Liver (tissue), 9 donors: ENCODE data around the gene ARL4D. TPM values are rescaled to one million over a fixed set of nuclear protein-coding genes. Genes with fewer than 3 reads are reported as not detected.

ENCODE experiments used
- DNase-seq: peaks from one replicate; pipeline ENCODE4 v3.0.0-alpha.2; 2017; ENCODE audit warnings: low spot score
- H3K27ac ChIP-seq, 2 donors: one replicate each; pipeline ENCODE4 v1.7.0; 2013; ENCODE audit warnings: inconsistent platforms in 2 of 2, low read length in 2 of 2, control low read depth in 1 of 2, low read depth in 1 of 2, mild to moderate bottlenecking in 1 of 2
- H3K27me3 ChIP-seq, 4 donors: one replicate each; pipeline versions ENCODE4 v1.6.1 to v1.7.0; 2013; ENCODE audit warnings: low read length in 3 of 4, inconsistent platforms in 1 of 4, mild to moderate bottlenecking in 1 of 4, moderate library complexity in 1 of 4; ENCODE audit not compliant: control insufficient read depth in 4 of 4, insufficient read depth in 4 of 4
- H3K36me3 ChIP-seq, 4 donors: one replicate each; pipeline versions ENCODE4 v1.6.1 to v1.7.0; 2013; ENCODE audit warnings: low read length in 3 of 4, mild to moderate bottlenecking in 3 of 4, low read depth in 1 of 4, moderate library complexity in 1 of 4; ENCODE audit not compliant: control insufficient read depth in 4 of 4, insufficient read depth in 3 of 4
- H3K4me1 ChIP-seq, 4 donors: one replicate each; pipeline versions ENCODE4 v1.6.1 to v1.7.0; 2013; ENCODE audit warnings: low read length in 3 of 4, mild to moderate bottlenecking in 3 of 4, moderate library complexity in 1 of 4; ENCODE audit not compliant: control insufficient read depth in 4 of 4, insufficient read depth in 4 of 4
- H3K4me3 ChIP-seq, 3 donors: one replicate each; pipeline versions ENCODE4 v1.6.1 to v1.7.0; 2013; ENCODE audit warnings: low read length in 3 of 3, control low read depth in 1 of 3, low read depth in 1 of 3, mild to moderate bottlenecking in 1 of 3
- H3K9ac ChIP-seq, 2 donors: one replicate each; pipeline ENCODE4 v1.7.0; 2013; ENCODE audit warnings: low read length in 2 of 2, mild to moderate bottlenecking in 2 of 2, moderate library complexity in 2 of 2, control low read depth in 1 of 2, low read depth in 1 of 2
- H3K9me3 ChIP-seq, 4 donors: one replicate each; pipeline versions ENCODE4 v1.6.1 to v1.7.0; 2013; ENCODE audit warnings: low read length in 3 of 4; ENCODE audit not compliant: control insufficient read depth in 4 of 4
- ATF3 ChIP-seq: IDR thresholded peaks from 2 replicates; pipeline ENCODE4 v1.6.1; 2016; ENCODE audit warnings: antibody characterized with exemption
- EGR1 ChIP-seq, 2 donors: IDR thresholded peaks; 2 replicates each; pipeline ENCODE4 v1.6.1; 2016 to 2018; ENCODE audit warnings: antibody characterized with exemption in 2 of 2, low read depth in 2 of 2
- FOXA1 ChIP-seq: IDR thresholded peaks from 2 replicates; pipeline ENCODE4 v1.6.1; 2016; ENCODE audit warnings: antibody characterized with exemption
- FOXA2 ChIP-seq: IDR thresholded peaks from 2 replicates; pipeline ENCODE4 v1.6.1; 2016; ENCODE audit warnings: antibody characterized with exemption
- GABPA ChIP-seq, 2 donors: IDR thresholded peaks in 1 of 2; conservative IDR thresholded peaks in 1 of 2; 2 replicates each; pipeline ENCODE4 v1.6.1; 2016; ENCODE audit warnings: antibody characterized with exemption in 2 of 2, mild to moderate bottlenecking in 1 of 2, moderate library complexity in 1 of 2
- JUND ChIP-seq, 2 donors: IDR thresholded peaks; 2 replicates each; pipeline ENCODE4 v1.6.1; 2016; ENCODE audit warnings: antibody characterized with exemption in 2 of 2
- MAX ChIP-seq: IDR thresholded peaks from 2 replicates; pipeline ENCODE4 v1.6.1; 2016; ENCODE audit warnings: antibody characterized with exemption
- NR2F2 ChIP-seq: IDR thresholded peaks from 2 replicates; pipeline ENCODE4 v1.6.1; 2016; ENCODE audit warnings: antibody characterized with exemption
- RAD21 ChIP-seq, 2 donors: IDR thresholded peaks; 2 replicates each; pipeline ENCODE4 v1.6.1; 2016; ENCODE audit warnings: antibody characterized with exemption in 2 of 2, mild to moderate bottlenecking in 2 of 2
- REST ChIP-seq: IDR thresholded peaks from 2 replicates; pipeline ENCODE4 v1.6.1; 2016; ENCODE audit warnings: antibody characterized with exemption, mild to moderate bottlenecking
- RXRA ChIP-seq, 2 donors: IDR thresholded peaks; 2 replicates each; pipeline ENCODE4 v1.6.1; 2017 to 2018; ENCODE audit warnings: antibody characterized with exemption in 2 of 2, mild to moderate bottlenecking in 1 of 2
- SP1 ChIP-seq: IDR thresholded peaks from 2 replicates; pipeline ENCODE4 v1.6.1; 2018; ENCODE audit warnings: antibody characterized with exemption, mild to moderate bottlenecking
- YY1 ChIP-seq: IDR thresholded peaks from 2 replicates; pipeline ENCODE4 v1.6.1; 2016; ENCODE audit warnings: antibody characterized with exemption, mild to moderate bottlenecking
- WGBS: extraction: QIAGEN DNeasy Blood & Tissue Kit; methylation state at CpG from one replicate; pipeline ENCODE4 v1.1.7; 2013; 5-methylcytosine and 5-hydroxymethylcytosine counted together
- polyA plus RNA-seq, 2 donors: library from polyadenylated mRNA; stranded (reverse) in 1 of 2; unstranded in 1 of 2; fragments of 200-250 nt in 1 of 2; fragments of >200 nt in 1 of 2; fragmentation: Nextera tagmentation in 1 of 2; extraction: Ambion mirVana in 1 of 2; gene quantifications; one replicate each; pipeline versions ENCODE4 v1.2.1 to v1.2.3, GENCODE V29; 2013 to 2015
- total RNA-seq, 2 donors: library from RNA; depleted of rRNA; stranded (reverse); fragments of >200 nt; gene quantifications; one replicate each; pipeline ENCODE4 v1.2.3, GENCODE V29; 2014
- TF ChIP-seq, protein P1 (sequence below): fragments of 150-350 bp; IDR thresholded peaks from 2 replicates; pipeline ENCODE4 v1.5.1; 2017; ENCODE audit warnings: improper control_type of control experiment, low read depth, low read length; ENCODE audit not compliant: missing input control
- TF ChIP-seq, protein P2 (sequence below): IDR thresholded peaks from 2 replicates; pipeline ENCODE4 v1.6.1; 2016; ENCODE audit warnings: antibody characterized with exemption
- donor health status: healthy.
- donor health status: healthy.
- donor health status: healthy.
- donor health status: healthy.
- donor health status: healthy.

Gene ARL4D
- total and polyA plus RNA-seq, 4 donors: 13.6 to 39.2 (median 17.6) TPM

GRCh38 chr17:43438626-43439025 is 39.8 kb downstream of the ARL4D start:
- Histone ChIP-seq H3K27me3 (no peaks in the 10 kb centered on the region), H3K4me3 (no peak overlapping the region), H3K36me3 (no peaks in the 10 kb centered on the region), H3K27ac (no peak overlapping the region), H3K4me1 (peaks cover 0 to 2% (median 0%) of the 10 kb centered on the region in 4 donors), H3K9ac (no peak overlapping the region), H3K9me3 (no peaks in the 10 kb centered on the region)
- WGBS: 88% methylated on average over 5 of the region's 5 CpGs
- TF ChIP-seq REST (no peak), YY1 (no peak), EGR1 (IDR thresholded peaks at IDR 0.05; ENCODE audit: low read depth in 2 of 2) (no peak), MAX (no peak), FOXA2 (no peak), ATF3 (no peak), RAD21 (IDR thresholded peaks at IDR 0.05) (no peak), GABPA (IDR thresholded peaks at IDR 0.05 in 1 of 2, conservative IDR thresholded peaks at IDR 0.05 in 1 of 2) (no peak), FOXA1 (no peak), JUND (IDR thresholded peaks at IDR 0.05) (no peak), RXRA (IDR thresholded peaks at IDR 0.05) (no peak), SP1 (no peak)
- TF ChIP-seq, protein P1, sequence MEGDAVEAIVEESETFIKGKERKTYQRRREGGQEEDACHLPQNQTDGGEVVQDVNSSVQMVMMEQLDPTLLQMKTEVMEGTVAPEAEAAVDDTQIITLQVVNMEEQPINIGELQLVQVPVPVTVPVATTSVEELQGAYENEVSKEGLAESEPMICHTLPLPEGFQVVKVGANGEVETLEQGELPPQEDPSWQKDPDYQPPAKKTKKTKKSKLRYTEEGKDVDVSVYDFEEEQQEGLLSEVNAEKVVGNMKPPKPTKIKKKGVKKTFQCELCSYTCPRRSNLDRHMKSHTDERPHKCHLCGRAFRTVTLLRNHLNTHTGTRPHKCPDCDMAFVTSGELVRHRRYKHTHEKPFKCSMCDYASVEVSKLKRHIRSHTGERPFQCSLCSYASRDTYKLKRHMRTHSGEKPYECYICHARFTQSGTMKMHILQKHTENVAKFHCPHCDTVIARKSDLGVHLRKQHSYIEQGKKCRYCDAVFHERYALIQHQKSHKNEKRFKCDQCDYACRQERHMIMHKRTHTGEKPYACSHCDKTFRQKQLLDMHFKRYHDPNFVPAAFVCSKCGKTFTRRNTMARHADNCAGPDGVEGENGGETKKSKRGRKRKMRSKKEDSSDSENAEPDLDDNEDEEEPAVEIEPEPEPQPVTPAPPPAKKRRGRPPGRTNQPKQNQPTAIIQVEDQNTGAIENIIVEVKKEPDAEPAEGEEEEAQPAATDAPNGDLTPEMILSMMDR: no peak
- TF ChIP-seq, protein P2, sequence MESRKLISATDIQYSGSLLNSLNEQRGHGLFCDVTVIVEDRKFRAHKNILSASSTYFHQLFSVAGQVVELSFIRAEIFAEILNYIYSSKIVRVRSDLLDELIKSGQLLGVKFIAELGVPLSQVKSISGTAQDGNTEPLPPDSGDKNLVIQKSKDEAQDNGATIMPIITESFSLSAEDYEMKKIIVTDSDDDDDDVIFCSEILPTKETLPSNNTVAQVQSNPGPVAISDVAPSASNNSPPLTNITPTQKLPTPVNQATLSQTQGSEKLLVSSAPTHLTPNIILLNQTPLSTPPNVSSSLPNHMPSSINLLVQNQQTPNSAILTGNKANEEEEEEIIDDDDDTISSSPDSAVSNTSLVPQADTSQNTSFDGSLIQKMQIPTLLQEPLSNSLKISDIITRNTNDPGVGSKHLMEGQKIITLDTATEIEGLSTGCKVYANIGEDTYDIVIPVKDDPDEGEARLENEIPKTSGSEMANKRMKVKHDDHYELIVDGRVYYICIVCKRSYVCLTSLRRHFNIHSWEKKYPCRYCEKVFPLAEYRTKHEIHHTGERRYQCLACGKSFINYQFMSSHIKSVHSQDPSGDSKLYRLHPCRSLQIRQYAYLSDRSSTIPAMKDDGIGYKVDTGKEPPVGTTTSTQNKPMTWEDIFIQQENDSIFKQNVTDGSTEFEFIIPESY: no peak
- no peak for DNase-seq

DNA sequence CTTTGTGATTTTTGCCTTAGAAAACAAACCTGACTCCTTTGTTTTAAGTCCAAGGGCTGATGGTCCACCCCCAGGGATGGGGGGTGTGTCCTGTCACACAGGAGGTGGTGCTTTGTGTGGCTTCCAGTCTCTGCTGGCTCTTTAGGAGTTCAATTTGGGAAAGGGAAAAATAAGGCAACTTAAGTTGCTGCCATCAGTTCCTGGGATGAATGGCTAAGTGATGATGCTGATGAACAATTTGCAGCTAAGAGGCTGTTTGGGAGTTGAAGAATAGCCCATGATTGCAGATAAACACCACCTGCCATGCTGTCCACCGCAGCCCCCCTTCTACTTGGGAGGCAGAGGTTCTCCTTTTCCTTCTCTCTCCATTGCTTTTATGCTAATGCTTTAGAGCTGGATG is 40.2 kb downstream of the ARL4D start:
- DNase-seq: no peak
- no peak overlapping the region for H3K4me3 ChIP-seq
- no peak overlapping the region for H3K27ac ChIP-seq
- peaks cover 0 to 4% (median 0%) of the 10 kb centered on the region in 4 donors for H3K4me1 ChIP-seq
- H3K36me3 ChIP-seq: no peaks in the 10 kb centered on the region
- H3K9me3 ChIP-seq: no peaks in the 10 kb centered on the region
- WGBS: 89% methylated on average over 1 of the region's 1 CpG
- no peak for TF ChIP-seq JUND (IDR thresholded peaks at IDR 0.05)
- no peak for TF ChIP-seq ATF3
- no peak for TF ChIP-seq SP1
- TF ChIP-seq, protein P2: no peak
- TF ChIP-seq NR2F2: no peak
- no peak for TF ChIP-seq FOXA1
- H3K9ac ChIP-seq: no peak overlapping the region
- no peaks in the 10 kb centered on the region for H3K27me3 ChIP-seq
